Endothelial cell of umbilical vein (primary cell): ENCODE data around the gene LYPLAL1. TPM values are rescaled to one million over a fixed set of nuclear protein-coding genes. Genes with fewer than 3 reads are reported as not detected.

ENCODE experiments used
- BruUV-seq: library from RNA; stranded (reverse); fragments of 400-500 nt; replicated peaks from 2 replicates; lab custom pipeline; 2021; lab: Mats Ljungman, UMichigan
- CTCF ChIA-PET: fragments of 300-600, 350-600 bp; sonication (Branson Sonifier 250); formaldehyde crosslinking; loops from one replicate; lab custom pipeline; 2021; ENCODE audit warnings: antibody characterized with exemption, inconsistent platforms; lab: Charles Lee
- POLR2A ChIA-PET: fragments of 300-600, 350-600 bp; sonication (Branson Sonifier 250); formaldehyde crosslinking; loops from one replicate; lab custom pipeline; 2021; ENCODE audit warnings: antibody characterized with exemption, inconsistent platforms; lab: Charles Lee
- DNase-seq: peaks from one replicate; pipeline ENCODE4 v3.0.0-alpha.2; 2011; ENCODE audit warnings: low read depth, low spot score
- FAIRE-seq: peaks from 2 replicates; lab custom pipeline; 2011; peaks lifted over from hg19 to GRCh38; lab: Jason Lieb, UNC
- H2AFZ ChIP-seq: 2 replicates; pipeline ENCODE4 v1.6.0; 2012; ENCODE audit warnings: low read depth, low read length, control low read depth, inconsistent platforms
- H3K27ac ChIP-seq: 2 replicates; pipeline ENCODE4 v1.5.1; 2011; ENCODE audit warnings: low read depth, mild to moderate bottlenecking, control low read depth, low read length, moderate library complexity; ENCODE audit not compliant: insufficient read depth
- H3K27me3 ChIP-seq, 2 experiments: 2 replicates each; pipeline versions ENCODE4 v1.6.0 to v1.6.1; 2011; ENCODE audit warnings: low read length in 2 of 2, mixed read lengths in 1 of 2; ENCODE audit not compliant: control insufficient read depth in 2 of 2, insufficient read depth in 2 of 2
- H3K36me3 ChIP-seq, 2 experiments: 2 replicates in 1 of 2; 3 replicates in 1 of 2; pipeline ENCODE4 v1.5.1; 2011; ENCODE audit warnings: low read length in 2 of 2, mild to moderate bottlenecking in 1 of 2, moderate library complexity in 1 of 2; ENCODE audit not compliant: control insufficient read depth in 2 of 2, insufficient read depth in 2 of 2; ENCODE audit errors: extremely low read depth in 1 of 2
- H3K4me1 ChIP-seq: 3 replicates; pipeline ENCODE4 v1.5.1; 2011; ENCODE audit warnings: mild to moderate bottlenecking, low read length; ENCODE audit not compliant: control insufficient read depth, insufficient read depth; ENCODE audit errors: extremely low read depth
- H3K4me2 ChIP-seq: 2 replicates; pipeline ENCODE4 v1.6.1; 2011; ENCODE audit warnings: low read length, control low read depth, mixed read lengths; ENCODE audit not compliant: insufficient read depth
- H3K4me3 ChIP-seq, 3 experiments: fragments of 200-600 bp in 1 of 3; sonication (generic), shearing (Covaris generic) in 1 of 3; replicated peaks in 1 of 3; 2 replicates each; pipeline ENCODE4 v1.5.1; 2011 to 2016; ENCODE audit warnings: control low read depth in 3 of 3, low read length in 3 of 3, mild to moderate bottlenecking in 2 of 3, inconsistent platforms in 1 of 3, low read depth in 1 of 3, moderate library complexity in 1 of 3; ENCODE audit not compliant: insufficient read depth in 1 of 3
- H3K79me2 ChIP-seq: 2 replicates; pipeline ENCODE4 v1.6.0; 2012; ENCODE audit warnings: low read length, inconsistent platforms; ENCODE audit not compliant: control insufficient read depth, insufficient read depth
- H3K9ac ChIP-seq: replicated peaks from 2 replicates; pipeline ENCODE3; 2011; ENCODE audit warnings: low read length, control low read depth; ENCODE audit not compliant: insufficient read depth; ENCODE audit errors: extremely low read depth
- H3K9me1 ChIP-seq: replicated peaks from 3 replicates; pipeline ENCODE4 v1.6.0; 2011; ENCODE audit warnings: mild to moderate bottlenecking, low read length; ENCODE audit not compliant: control insufficient read depth, insufficient read depth; ENCODE audit errors: extremely low read depth
- H3K9me3 ChIP-seq: replicated peaks from 2 replicates; pipeline ENCODE4 v1.5.1; 2012; ENCODE audit warnings: low read length, inconsistent platforms; ENCODE audit not compliant: control insufficient read depth, insufficient read depth
- H4K20me1 ChIP-seq: replicated peaks from 2 replicates; pipeline ENCODE3; 2011; ENCODE audit warnings: mild to moderate bottlenecking, low read length; ENCODE audit not compliant: control insufficient read depth, insufficient read depth; ENCODE audit errors: extremely low read depth
- GATA2 ChIP-seq: IDR thresholded peaks from 2 replicates; pipeline ENCODE4 v1.7.0; 2011; ENCODE audit warnings: low read depth, mild to moderate bottlenecking, moderate library complexity, mixed read lengths, low read length; ENCODE audit not compliant: insufficient read length, insufficient read depth
- JUN ChIP-seq: IDR thresholded peaks from 2 replicates; pipeline ENCODE4 v1.6.1; 2011; ENCODE audit warnings: borderline replicate concordance, low read depth; ENCODE audit not compliant: insufficient read length, insufficient read depth
- POLR2AphosphoS5 ChIP-seq: IDR thresholded peaks from 2 replicates; pipeline ENCODE4 v1.6.1; 2012; ENCODE audit warnings: low read depth, mild to moderate bottlenecking, control low read depth, low read length, moderate library complexity; ENCODE audit not compliant: insufficient read depth
- dilution Hi-C: fragments of 300-500 bp; cut with MboI; formaldehyde crosslinking; loops from one replicate; pipeline ENCODE4 v1.15.0; 2019; ENCODE audit warnings: low sequenced_read_pairs; ENCODE audit not compliant: extremely low pct_ligation_motif_present
- intact Hi-C: fragments of 100-400 bp; cut with micrococcal nuclease; formaldehyde crosslinking; loops from one replicate; pipeline ENCODE4 v1.10.0; 2022
- polyA plus RNA-seq, 4 experiments: library from polyadenylated mRNA; depleted of rRNA in 3 of 4; stranded (reverse) in 3 of 4; unstranded in 1 of 4; fragments of >200 nt; gene quantifications; 2 replicates each; pipeline versions ENCODE4 v1.2.1 to v1.2.3, GENCODE V29; 2011 to 2012; ENCODE audit warnings: missing spikeins in 1 of 4
- total RNA-seq: library from RNA; stranded (reverse); gene quantifications from 2 replicates; pipeline ENCODE4 v1.2.3, GENCODE V29; 2021
- TF ChIP-seq, protein P1 (sequence below), 2 donors: IDR thresholded peaks; 1 replicate in 1 of 2; 2 replicates in 1 of 2; pipeline ENCODE4 v1.5.1; 2011; ENCODE audit warnings: low read length in 2 of 2, mild to moderate bottlenecking in 2 of 2, moderate library complexity in 2 of 2, control low read depth in 1 of 2, inconsistent platforms in 1 of 2, low read depth in 1 of 2; ENCODE audit not compliant: insufficient read depth in 1 of 2; ENCODE audit errors: extremely low read depth in 1 of 2

The LYPLAL1 gene
- total and polyA plus RNA-seq, 2 donors (not counting 3 experiments of a cell fraction or from before 2014, with no cell fraction given), result 7.4 to 25.4 TPM

DNA sequence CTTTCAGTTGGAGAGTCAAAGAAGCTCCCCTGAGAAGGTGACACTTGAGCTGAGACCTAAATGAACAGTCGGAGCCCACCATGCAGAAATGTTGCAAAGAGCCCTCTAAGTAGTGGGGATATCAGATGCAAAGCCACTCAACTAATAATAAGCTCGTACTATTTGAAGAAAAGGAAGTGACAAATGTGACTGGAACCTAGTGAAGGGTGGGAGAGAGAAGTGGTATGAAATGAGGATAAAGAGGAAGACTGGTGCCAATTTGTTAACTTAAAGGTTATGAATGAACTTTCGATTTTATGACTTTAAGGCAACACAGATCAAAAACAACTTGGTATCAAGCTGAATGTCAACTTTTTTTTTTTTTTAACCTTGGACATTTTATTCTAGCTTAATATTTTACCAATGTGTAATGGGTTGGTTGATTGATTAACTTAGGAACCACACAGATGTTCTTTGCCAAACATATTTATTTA lies 14.7 kb downstream of the LYPLAL1 start:
- Histone ChIP-seq H3K36me3 (no peaks in the 10 kb centered on the region), H3K9ac (peak overlapping the region; percentile 76), H3K4me3 (peak overlapping the region in 2 of 3 experiments; percentile 14 to 32), H3K27me3 (no peaks in the 10 kb centered on the region), H3K4me1 (peaks cover 30% of the 10 kb centered on the region), H3K79me2 (peaks cover 6% of the 10 kb centered on the region), H3K4me2 (peak overlapping the region; percentile 92), H3K27ac (peak overlapping the region; percentile 70), H3K9me1 (no peaks in the 10 kb centered on the region), H3K9me3 (no peaks in the 10 kb centered on the region), H2AFZ (peak overlapping the region; percentile 59), H4K20me1 (no peaks in the 10 kb centered on the region)
- DNase-seq, result peak; percentile 57
- FAIRE-seq, result no peak
- ChIA-PET CTCF (interaction anchor here (0.6 to 2.2 kb wide), 11 partner anchors 8 to 889 kb away, joined by 3 to 8 read pairs (median 3); partner anchors contain the start of gene LYPLAL1), POLR2A (interaction anchor here (0.7 to 1.4 kb wide), 2 partner anchors 15 to 430 kb away, joined by 5 to 6 read pairs; partner anchors contain the start of gene LYPLAL1)
- TF ChIP-seq, protein P1, sequence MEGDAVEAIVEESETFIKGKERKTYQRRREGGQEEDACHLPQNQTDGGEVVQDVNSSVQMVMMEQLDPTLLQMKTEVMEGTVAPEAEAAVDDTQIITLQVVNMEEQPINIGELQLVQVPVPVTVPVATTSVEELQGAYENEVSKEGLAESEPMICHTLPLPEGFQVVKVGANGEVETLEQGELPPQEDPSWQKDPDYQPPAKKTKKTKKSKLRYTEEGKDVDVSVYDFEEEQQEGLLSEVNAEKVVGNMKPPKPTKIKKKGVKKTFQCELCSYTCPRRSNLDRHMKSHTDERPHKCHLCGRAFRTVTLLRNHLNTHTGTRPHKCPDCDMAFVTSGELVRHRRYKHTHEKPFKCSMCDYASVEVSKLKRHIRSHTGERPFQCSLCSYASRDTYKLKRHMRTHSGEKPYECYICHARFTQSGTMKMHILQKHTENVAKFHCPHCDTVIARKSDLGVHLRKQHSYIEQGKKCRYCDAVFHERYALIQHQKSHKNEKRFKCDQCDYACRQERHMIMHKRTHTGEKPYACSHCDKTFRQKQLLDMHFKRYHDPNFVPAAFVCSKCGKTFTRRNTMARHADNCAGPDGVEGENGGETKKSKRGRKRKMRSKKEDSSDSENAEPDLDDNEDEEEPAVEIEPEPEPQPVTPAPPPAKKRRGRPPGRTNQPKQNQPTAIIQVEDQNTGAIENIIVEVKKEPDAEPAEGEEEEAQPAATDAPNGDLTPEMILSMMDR (IDR thresholded peaks at IDR 0.05; ENCODE audit: extremely low read depth in 1 of 2, insufficient read depth in 1 of 2, low read depth in 1 of 2, low read length in 2 of 2), result no peak
- no peak for TF ChIP-seq POLR2AphosphoS5
- TF ChIP-seq GATA2, result no peak
- TF ChIP-seq JUN, result peak; percentile 8
- no TSS peak for BruUV-seq
- dilution Hi-C loops, result no loop called here
- intact Hi-C loops, result loop anchor here (1.0 to 10.0 kb wide), 5 partner anchors 14 to 874 kb away; partner anchors contain the start of gene LYPLAL1
